Putamen (tissue), 1 donor: ENCODE data around the gene TECTA.
"Not testable (repeated sequence)": the region's sequence is repeated elsewhere in the genome, so short reads cannot be mapped to it uniquely, and the experiment has no call there.

ENCODE experiments used
- DNase-seq: peaks from one replicate; pipeline ENCODE4 v3.0.0-alpha.2; 2016; ENCODE audit warnings: low spot score

Gene TECTA

DNA sequence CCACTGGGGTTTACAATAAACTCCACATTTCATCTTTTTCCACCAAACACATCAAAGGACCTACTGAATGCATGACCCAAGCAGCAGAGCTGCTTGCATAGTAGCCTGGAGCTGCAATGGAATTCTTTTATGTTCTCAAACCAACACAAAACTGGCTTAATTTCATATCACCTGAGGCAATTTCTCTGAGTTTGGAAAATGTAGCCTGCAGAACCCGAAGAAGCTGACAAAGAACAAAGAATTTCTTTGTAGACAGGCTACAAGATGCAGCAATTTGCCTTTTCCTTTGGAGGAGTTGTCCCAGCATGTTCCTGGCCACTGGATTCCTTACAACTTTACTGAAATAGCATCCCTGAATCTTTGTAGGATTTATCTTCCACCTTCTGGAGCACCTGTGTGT, 5.5 kb upstream of the TECTA start:
- DNase-seq, result no peak

DNA sequence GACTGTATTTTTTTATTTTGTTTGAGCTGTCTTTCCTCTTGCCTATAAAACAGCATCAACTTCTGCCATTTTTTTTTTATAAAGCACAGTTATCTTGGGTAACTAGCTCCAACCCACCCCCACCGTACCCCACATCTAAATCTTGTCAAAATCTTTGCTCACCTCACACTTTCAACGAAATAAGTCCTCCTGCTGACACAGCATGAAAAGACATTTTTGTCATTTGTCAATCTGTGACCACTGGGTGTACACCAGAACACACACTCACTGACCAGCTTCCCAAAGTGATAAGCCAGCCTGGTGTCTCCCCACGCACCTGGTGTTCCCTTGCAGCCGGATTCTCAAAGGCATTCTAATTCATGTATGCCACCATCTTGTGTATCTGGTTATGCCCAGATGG, 1.7 kb upstream of the TECTA start:
- no peak for DNase-seq

DNA sequence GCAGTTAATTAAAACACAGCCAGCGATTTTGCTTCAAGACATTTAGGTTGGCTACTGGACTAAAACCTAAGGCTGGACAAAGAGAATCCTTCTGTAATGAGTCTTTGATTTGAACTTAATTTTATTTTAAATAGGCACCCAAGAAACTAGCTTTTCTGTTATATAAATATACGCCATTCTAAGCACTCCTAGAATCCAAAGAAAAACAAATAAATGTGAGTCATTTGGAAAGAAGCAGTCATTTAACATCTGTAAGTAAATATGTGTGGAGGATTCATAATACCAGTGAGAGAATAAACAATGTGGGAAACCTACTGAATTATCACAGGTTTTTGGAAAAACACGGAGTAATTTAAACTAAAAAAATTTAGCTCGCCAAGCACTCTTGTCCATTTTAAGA, 1.2 kb upstream of the TECTA start:
- no peak for DNase-seq

DNA sequence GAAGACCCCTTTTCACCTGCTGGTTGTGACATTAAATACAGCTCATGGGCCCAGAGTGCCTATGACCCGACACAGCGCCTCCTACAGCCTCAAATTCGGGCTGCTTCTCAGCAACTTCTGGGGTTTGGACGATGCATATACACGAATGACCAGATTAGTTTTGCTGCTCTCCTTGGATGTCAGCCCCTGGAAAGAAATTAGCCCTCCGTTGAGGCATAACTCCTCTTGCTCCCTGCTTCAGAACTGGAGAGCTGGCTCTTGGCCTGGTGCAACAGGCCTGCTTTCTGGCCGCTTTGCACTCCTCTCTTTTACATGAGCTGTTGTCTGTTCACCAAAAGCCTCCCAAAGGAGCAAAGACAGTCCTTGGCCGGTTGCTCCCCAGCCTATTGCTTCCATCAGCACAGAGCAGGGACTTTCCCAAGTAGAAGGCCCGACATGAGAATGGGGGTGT, 3.3 kb downstream of the TECTA start:
- DNase-seq, result no peak

DNA sequence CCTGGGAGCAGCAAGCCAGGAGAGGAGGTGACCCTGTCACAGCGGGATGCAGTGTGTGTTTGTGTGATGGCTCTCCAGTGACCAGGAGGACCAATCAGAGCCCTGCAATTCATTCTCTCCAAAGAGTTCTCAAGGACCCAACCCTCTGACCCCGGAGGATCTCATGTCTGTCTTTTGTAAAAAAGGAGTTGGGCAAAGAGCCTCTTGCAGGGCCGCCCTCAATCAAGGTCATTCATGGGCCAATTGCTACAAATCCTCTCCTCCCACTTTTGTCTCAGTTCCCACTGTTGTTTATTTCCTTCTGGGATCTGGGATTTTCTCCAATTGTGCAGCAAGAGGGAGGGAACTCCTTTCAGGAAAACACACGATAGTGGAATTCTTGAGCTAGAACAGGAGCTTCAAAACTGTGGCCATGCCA, 4.0 kb downstream of the TECTA start:
- peak; percentile 15 for DNase-seq

DNA sequence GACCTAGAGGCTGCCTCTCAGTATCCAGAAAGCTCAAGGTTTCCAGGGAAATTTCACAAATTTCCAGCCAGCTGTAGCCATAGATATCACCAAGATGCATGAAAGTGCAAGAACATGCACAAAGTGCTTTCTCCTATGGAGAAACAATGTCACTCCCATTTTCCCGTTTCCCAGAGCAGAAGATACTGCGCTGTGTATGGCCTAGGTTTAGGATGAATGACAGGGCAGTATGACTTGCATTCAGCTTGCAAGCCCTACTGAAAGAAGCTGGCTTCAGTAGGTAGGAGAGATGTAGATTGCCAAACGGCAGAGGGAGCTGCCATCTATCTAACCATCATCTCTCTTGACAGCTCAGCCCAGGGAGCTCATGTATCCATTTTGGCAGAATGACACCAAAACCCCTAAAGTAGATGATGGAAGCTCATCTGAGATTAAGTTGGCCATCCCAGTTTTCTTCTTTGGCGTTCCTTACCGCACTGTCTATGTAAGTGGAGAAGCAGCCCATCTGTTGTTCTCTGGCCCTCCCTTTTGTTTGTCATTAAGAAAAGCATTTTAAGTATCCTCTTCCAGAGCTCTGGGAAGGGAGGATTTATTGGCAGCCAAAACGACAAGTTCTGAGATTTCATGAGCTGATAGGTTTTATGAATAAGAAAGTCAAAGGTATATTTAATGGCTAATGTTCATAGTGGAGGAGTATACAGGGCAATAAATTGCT, 4.6 kb downstream of the TECTA start:
- no peak for DNase-seq

DNA sequence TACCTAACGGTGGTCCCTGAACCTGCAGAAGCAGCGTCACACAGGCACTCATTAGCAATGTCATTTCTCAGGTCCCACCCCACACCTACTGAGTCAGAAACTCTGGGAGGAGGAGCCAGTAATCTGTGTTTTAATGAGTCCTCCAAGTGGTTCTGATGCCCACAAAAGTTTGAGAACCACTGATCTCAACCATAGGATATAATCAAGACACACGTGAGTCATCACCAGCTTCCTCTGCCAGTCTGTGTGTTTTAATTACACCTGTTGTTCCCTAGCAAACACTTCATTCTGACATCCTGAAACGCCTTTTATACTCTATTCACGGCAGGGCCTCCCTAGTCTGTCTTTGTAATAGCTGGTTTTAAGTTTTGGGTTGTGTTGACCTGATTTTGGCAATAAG, 5.8 kb downstream of the TECTA start:
- DNase-seq, result no peak

DNA sequence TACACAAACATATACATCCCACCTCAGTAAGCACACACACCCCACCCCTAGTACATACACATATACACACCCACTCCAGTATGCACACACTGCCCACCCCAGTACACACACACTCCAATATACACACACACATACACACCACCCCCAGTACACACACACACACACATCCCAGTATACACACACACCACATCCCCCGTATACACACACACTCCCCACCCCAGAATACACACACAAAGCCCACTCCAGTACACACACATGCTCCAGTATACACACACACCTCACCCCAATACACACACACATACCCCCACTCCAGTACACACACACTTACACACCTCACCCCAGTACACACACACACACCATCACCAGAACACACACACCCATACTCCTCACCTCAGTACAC, 7.4 kb downstream of the TECTA start:
- no peak for DNase-seq

DNA sequence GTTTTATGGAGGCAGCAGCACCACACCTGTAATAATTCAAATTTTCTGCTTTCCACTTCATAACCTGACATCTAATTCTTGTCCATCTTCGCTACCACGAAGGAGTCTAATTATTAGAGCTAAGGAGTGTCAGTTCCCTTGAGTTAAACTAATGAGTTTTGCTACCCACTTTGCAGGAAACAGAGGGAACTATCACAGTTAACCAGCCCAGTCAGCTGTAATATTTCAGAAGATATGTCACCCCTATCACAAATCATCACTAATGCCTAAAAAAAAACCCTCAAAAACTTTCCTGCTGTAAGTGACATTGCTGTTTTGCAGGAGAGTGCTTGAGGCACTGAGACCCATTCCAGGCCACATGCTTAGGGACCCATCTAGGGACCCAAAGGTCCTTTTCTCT, 8.4 kb downstream of the TECTA start:
- DNase-seq, result no peak

DNA sequence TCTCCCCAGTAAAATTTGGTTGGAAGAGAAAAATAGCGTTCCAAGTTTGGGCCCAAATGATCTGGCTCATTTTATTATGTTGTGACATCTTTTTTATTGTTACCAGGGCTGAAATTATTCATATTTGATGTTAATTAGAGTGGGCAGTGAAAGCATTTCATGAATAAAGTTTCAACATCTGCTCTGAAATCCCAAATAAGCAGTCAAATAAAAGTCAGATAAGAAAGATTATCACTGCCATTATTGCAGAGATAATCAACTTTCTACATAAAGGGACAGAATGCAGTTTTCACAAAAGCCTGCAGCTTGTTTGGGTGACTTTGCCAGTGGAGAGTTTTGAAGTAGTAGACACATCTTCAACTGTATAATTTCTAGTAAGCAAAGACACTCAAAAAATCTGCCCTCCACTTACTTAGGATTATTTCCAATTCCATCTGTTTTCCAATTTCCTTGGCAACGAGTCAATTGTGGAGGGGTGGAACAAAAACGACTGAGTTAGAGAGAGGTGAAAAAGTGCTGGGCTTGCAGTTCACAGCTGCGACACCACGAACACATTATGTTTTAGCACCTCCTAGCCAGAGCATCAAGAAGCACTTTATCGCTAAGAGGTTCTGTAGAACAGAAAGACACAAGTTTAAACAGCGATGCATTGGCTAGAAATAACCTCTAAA, 9.0 kb downstream of the TECTA start:
- no peak for DNase-seq

DNA sequence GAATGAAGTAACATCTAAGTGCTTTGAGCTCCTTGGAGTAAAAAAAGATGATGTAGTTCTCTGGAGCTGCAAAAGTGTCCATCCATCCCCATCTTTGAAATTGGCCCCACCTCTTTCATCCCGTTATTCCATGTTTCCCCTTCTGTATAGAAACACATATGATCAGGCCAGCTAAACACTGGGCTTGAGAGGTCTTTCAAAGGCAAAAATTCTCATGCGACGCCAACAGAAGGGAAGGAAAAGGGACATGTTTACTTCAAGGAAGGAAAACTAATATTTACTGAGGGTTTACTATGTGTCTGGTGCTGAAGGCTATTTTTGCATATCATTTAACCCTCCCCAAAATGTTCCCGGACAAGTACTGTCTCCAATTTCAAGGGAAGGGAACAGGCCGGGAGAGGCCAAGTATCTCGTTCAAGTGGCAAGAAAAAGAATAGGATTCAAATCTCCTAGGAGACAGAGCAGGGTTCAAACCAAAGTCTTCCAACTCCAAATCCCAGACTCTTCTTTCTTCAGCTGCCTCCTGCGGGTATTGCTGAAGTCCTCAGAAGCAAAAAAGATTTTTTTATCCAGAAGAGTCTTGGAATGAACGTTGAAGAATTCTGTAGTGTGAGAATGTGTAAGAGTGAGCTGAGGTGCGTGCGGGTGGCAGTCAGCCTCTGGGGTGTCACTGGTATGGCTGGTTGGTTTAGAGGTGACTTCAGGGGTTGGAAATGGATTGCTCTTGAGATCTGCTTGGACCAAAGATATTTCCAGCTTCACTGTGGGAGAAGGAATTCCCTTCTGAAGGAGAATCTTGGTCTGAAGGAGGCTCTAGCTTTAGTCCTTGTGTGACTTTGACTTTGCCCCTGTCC, 10.1 kb downstream of the TECTA start:
- no peak for DNase-seq

DNA sequence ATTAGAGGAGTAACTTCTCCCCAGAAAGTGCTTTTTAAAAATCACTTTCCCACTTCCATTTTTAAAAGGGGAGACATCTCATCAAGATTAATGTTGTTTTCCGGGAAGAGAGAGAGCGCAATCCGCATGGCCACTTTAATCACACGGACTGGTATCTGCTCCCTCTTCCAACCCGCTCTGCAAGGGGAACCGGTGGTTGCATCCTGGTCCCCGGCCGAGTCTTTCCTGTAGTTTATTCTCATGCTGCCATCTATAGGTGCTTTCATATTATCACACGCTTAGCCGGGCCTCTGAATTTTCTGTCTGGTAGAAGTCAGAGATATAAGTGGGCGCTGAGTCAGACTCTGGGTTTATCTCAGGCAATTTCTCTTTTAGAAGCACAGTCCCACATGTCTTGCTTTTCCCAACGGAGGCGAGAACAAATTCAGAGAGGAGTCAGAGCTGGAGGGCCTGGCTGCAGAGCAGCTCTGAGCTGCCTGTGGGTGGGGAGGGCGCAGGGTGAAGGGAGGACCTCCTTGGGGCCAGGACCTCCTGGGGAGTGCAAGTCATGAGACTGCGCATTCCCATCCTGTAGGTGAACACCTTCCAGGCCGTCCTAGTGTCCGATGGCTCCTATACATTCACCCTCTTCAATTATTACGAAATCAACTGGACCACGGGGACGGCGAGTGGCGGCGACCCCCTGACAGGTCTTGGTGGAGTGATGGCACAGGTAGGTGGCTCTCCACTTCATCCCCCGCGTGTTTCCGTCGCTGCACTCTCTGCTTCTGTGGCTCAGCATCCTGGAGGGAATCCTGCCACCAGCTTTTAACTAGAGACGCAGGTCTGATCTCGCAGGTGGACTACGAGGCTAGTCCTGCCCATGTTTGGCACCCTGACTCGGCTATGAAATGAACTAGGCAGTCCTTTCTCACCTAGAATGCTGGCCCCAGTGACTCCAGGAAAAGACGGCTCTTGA, 11.7 kb downstream of the TECTA start:
- DNase-seq, result peak; percentile 82

DNA sequence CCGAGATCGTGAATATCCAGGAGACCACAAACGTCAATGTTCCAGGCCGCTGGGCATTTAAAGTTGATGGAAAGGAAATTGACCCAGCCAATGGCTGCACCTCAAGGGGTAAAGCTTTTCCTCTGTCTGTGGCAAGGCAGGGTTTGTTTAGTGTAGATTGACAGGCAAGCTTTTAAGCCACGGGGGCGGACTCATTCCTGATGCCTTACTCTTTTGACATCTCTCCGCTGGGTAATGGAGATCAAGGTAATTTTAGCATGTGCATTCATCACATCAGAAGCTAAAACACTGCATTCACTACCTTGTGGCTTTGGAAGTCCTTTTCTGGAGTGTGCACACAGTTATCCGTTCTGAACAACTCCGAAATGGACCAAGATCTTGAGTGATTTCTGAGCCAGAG, 12.6 kb downstream of the TECTA start:
- DNase-seq, result peak; percentile 61

DNA sequence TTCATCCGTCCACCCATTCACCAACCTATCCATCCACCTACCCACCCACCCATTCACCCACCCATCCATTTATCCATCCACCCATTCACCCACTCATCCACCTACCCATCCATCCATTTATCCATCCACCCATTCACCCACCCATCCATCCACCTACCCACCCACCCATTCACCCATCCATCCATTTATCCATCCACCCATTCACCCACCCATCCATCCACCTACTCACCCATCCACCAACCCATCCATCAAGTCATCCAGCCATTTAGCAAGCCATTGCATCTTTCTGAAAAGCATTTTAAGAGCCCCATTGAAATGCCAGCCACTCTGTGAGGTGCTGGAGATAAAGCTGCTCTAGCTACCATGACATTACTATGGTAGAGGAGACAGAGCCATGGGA, 14.0 kb downstream of the TECTA start:
- DNase-seq, result not testable (repeated sequence)

DNA sequence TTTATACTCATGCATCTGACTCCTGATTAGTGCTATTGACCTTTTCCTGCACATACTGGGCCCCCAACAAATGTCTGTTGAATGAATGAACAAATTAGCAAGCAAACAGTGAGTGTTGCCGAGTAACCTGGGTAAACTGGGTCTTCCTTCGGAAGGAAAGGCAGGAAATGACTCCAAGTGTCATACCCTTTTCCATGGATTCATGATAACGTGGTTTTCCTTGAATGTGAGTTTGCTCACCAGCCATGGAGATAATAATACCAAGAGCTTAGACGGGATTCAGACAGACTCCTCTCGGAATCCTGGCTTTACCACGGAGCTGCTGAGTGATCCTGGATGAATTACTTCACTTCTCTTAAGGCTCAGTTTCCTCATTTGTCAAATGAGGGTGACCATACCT, 16.7 kb downstream of the TECTA start:
- DNase-seq, result no peak

DNA sequence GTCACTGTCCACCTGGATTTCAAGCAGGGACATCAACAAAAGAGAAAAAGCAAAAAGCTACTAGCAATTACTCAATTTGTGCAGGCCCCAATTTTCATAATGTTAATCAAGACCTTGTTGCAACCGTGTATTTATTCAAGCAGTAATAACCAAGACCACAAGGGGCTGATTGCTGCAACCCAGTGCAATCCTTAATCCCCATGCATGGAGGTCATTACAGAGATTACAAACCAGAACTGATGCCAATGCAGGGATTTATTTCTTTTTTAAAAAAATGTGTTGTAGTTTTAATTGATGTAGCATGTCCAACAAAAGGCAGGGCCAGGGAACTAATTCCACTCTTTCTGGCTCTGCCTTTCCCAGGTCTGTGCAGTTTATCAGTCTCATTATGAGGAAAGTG, 18.4 kb downstream of the TECTA start:
- no peak for DNase-seq

DNA sequence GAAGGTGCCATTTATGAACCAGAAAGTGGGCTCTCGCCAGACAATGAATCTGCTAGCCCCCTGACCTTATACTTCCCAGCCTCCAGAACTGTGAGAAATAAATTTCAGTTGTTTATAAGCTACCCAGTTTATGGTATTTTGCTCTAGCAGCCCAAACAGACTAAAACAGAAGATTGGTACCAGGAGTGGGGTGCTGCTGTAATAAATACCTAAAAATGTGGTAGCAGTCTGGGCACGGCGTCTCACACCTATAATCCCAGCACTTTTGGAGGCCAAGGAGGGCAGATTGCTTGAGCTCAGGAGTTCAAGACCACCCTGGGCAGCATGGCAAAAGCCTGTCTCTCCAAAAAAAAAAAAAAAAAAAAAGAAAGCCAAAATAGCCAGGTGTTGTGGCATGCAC, 21.3 kb downstream of the TECTA start:
- no peak for DNase-seq

DNA sequence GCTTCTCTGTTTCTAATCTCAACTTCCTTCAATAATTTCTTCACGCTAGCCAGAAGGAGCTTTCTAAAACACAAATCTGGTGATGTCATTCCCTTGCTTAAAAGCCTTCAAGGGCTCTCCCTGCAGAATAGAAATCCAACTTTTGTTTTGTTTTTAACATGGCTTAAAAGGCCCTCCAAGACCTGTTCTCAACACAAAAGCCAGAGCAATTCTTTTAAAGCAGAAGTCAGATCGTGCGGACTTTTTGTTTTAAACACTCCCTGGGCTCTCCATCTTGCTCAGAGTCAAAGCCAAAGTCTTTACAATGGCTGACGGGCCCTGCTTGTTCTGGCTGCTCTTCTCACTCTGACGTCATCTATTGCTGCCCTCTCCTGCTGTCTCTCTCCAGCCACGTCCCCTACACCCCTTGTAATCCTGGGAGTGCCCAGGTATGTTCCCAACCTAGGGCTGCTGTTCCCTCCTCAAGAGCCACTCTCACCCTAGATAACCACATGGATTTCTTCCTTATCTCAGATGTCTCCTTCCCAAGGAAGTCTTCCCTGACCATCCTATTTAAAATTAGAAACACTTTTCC, 22.5 kb downstream of the TECTA start:
- no peak for DNase-seq

DNA sequence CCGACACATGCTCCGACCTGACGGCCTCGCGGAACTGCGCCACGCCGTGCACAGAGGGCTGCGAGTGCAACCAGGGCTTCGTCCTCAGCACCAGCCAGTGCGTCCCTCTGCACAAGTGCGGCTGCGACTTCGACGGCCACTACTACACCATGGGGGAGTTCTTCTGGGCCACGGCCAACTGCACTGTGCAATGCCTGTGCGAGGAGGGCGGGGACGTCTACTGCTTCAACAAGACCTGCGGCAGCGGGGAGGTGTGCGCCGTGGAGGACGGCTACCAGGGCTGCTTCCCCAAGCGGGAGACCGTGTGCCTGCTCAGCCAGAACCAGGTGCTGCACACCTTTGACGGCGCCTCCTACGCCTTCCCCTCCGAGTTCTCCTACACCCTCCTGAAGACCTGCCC, 26.8 kb downstream of the TECTA start:
- DNase-seq, result no peak

DNA sequence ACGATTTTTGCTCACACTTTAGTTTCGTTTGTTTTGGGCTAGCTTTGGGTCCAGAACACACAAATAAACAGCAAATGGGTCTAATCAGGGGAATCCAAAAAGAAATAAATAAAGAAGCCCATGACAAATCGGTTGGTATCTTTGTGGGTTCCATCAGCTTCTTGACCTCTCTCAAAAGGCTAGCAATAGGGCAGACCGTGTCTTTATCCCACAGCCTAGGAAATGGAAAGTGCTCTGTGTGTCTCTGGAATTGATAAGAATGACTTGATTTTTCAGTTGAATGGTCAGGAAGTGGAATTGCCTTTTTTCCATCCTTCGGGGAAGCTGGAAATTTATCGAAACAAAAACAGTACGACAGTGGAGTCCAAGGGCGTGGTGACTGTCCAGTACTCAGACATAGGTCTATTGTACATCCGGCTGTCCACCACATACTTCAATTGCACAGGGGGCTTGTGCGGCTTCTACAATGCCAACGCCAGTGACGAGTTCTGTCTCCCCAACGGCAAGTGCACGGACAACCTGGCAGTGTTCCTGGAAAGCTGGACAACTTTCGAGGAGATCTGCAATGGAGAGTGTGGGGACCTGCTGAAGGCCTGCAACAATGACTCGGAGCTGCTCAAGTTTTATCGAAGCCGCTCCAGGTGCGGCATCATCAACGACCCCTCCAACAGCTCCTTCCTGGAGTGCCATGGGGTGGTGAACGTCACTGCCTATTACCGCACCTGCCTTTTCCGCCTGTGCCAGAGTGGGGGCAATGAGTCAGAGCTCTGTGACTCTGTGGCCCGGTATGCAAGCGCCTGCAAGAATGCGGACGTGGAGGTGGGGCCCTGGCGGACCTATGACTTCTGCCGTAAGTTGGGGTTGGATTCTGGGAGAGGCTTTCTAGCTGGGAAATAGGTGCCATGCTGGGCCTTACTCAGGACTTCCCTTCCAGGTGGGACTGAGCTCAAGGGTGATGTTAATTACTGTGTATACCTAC, 28.6 kb downstream of the TECTA start:
- DNase-seq, result no peak
